Measurements from ENCODE around the gene KLHL40.

The KLHL40 gene

GRCh38 chr3:42698216-42698910 is 13.0 kb downstream of the KLHL40 start:
- Histone ChIP-seq H3K36me3 (replicated peaks in 1 of 2; ENCODE audit: control insufficient read depth in 2 of 2, insufficient read depth in 2 of 2, low read length in 2 of 2) (no peaks in the 10 kb centered on the region), H3K9ac (ENCODE audit: low read depth, low read length, poor library complexity) (no peak overlapping the region), H3K18ac (ENCODE audit: low read length) (no peak overlapping the region), H4K8ac (ENCODE audit: low read depth, low read length) (no peak overlapping the region), H3K27ac (replicated peaks; ENCODE audit: low read length) (no peak overlapping the region), H2BK120ac (ENCODE audit: low read depth, low read length) (no peak overlapping the region), H3K4me2 (ENCODE audit: insufficient read depth, low read length, poor library complexity, severe bottlenecking) (no peak overlapping the region), H2BK5ac (ENCODE audit: low read length) (no peak overlapping the region), H3K9me3 (replicated peaks in 1 of 2; ENCODE audit: control insufficient read depth in 2 of 2, insufficient read depth in 1 of 2, low read depth in 1 of 2, low read length in 2 of 2) (no peaks in the 10 kb centered on the region), H2AFZ (ENCODE audit: low read length) (no peak overlapping the region), H3K14ac (ENCODE audit: low read length) (no peak overlapping the region), H4K91ac (ENCODE audit: low read depth, low read length, poor library complexity) (no peak overlapping the region), H3K79me1 (ENCODE audit: low read depth, low read length) (peaks cover 1% of the 10 kb centered on the region), H2BK15ac (ENCODE audit: low read length) (no peak overlapping the region), H3K27me3 (ENCODE audit: control insufficient read depth in 3 of 3, insufficient read depth in 3 of 3, low read depth in 1 of 3, low read length in 3 of 3) (peaks cover 0 to 41% (median 0%) of the 10 kb centered on the region in 3 experiments), H3K4me1 (ENCODE audit: control insufficient read depth in 2 of 2, insufficient read depth in 1 of 2, low read depth in 1 of 2, low read length in 2 of 2) (peaks cover 0 to 4% of the 10 kb centered on the region in 2 donors), H3K4me3 (ENCODE audit: low read length in 2 of 2) (no peak overlapping the region), H2BK12ac (ENCODE audit: low read length) (no peak overlapping the region), H3K23ac (ENCODE audit: low read depth, low read length, poor library complexity) (no peak overlapping the region), H3K4ac (ENCODE audit: low read length) (no peak overlapping the region), H2AK5ac (ENCODE audit: low read depth, low read length) (no peak overlapping the region)
- no peak for DNase-seq (ENCODE audit: low spot score)
- WGBS, 2 donors (ENCODE audit: extremely low coverage in 2 of 2, insufficient read length in 2 of 2, insufficient replicate concordance in 1 of 2) = no CpG with 5 or more reads among the region's 7 CpGs

GRCh38 chr3:42698911-42699230 is 13.5 kb downstream of the KLHL40 start:
- Histone ChIP-seq H3K4me1 (ENCODE audit: control insufficient read depth in 2 of 2, insufficient read depth in 1 of 2, low read depth in 1 of 2, low read length in 2 of 2) (peaks cover 0 to 4% of the 10 kb centered on the region in 2 donors), H3K23ac (ENCODE audit: low read depth, low read length, poor library complexity) (no peak overlapping the region), H3K36me3 (replicated peaks in 1 of 2; ENCODE audit: control insufficient read depth in 2 of 2, insufficient read depth in 2 of 2, low read length in 2 of 2) (no peaks in the 10 kb centered on the region), H3K4me2 (ENCODE audit: insufficient read depth, low read length, poor library complexity, severe bottlenecking) (no peak overlapping the region), H3K14ac (ENCODE audit: low read length) (no peak overlapping the region), H2AFZ (ENCODE audit: low read length) (no peak overlapping the region), H3K27ac (replicated peaks; ENCODE audit: low read length) (no peak overlapping the region), H3K4ac (ENCODE audit: low read length) (no peak overlapping the region), H3K4me3 (ENCODE audit: low read length in 2 of 2) (no peak overlapping the region), H2AK5ac (ENCODE audit: low read depth, low read length) (no peak overlapping the region), H2BK15ac (ENCODE audit: low read length) (no peak overlapping the region), H2BK5ac (ENCODE audit: low read length) (no peak overlapping the region), H2BK12ac (ENCODE audit: low read length) (no peak overlapping the region), H3K27me3 (ENCODE audit: control insufficient read depth in 3 of 3, insufficient read depth in 3 of 3, low read depth in 1 of 3, low read length in 3 of 3) (peaks cover 0 to 43% (median 0%) of the 10 kb centered on the region in 3 experiments), H2BK120ac (ENCODE audit: low read depth, low read length) (no peak overlapping the region), H4K91ac (ENCODE audit: low read depth, low read length, poor library complexity) (no peak overlapping the region), H3K9me3 (replicated peaks in 1 of 2; ENCODE audit: control insufficient read depth in 2 of 2, insufficient read depth in 1 of 2, low read depth in 1 of 2, low read length in 2 of 2) (no peaks in the 10 kb centered on the region), H3K79me1 (ENCODE audit: low read depth, low read length) (peaks cover 1% of the 10 kb centered on the region), H3K9ac (ENCODE audit: low read depth, low read length, poor library complexity) (no peak overlapping the region), H3K18ac (ENCODE audit: low read length) (peak overlapping the region; percentile 48), H4K8ac (ENCODE audit: low read depth, low read length) (no peak overlapping the region)
- no CpG with 5 or more reads among the region's 9 CpGs for WGBS, 2 donors (ENCODE audit: extremely low coverage in 2 of 2, insufficient read length in 2 of 2, insufficient replicate concordance in 1 of 2)
- DNase-seq (ENCODE audit: low spot score) = no peak

- Histone ChIP-seq H3K27ac (replicated peaks; ENCODE audit: low read length) (no peak overlapping the region), H3K4ac (ENCODE audit: low read length) (no peak overlapping the region), H3K4me3 (ENCODE audit: low read length in 2 of 2) (no peak overlapping the region), H3K9me3 (replicated peaks in 1 of 2; ENCODE audit: control insufficient read depth in 2 of 2, insufficient read depth in 1 of 2, low read depth in 1 of 2, low read length in 2 of 2) (no peaks in the 10 kb centered on the region), H3K79me1 (ENCODE audit: low read depth, low read length) (peaks cover 1% of the 10 kb centered on the region), H3K9ac (ENCODE audit: low read depth, low read length, poor library complexity) (no peak overlapping the region), H2BK12ac (ENCODE audit: low read length) (no peak overlapping the region), H3K27me3 (ENCODE audit: control insufficient read depth in 3 of 3, insufficient read depth in 3 of 3, low read depth in 1 of 3, low read length in 3 of 3) (peaks cover 0 to 43% (median 0%) of the 10 kb centered on the region in 3 experiments), H3K36me3 (replicated peaks in 1 of 2; ENCODE audit: control insufficient read depth in 2 of 2, insufficient read depth in 2 of 2, low read length in 2 of 2) (no peaks in the 10 kb centered on the region), H4K91ac (ENCODE audit: low read depth, low read length, poor library complexity) (no peak overlapping the region), H3K4me1 (ENCODE audit: control insufficient read depth in 2 of 2, insufficient read depth in 1 of 2, low read depth in 1 of 2, low read length in 2 of 2) (peaks cover 0 to 4% of the 10 kb centered on the region in 2 donors), H2BK15ac (ENCODE audit: low read length) (no peak overlapping the region), H4K8ac (ENCODE audit: low read depth, low read length) (no peak overlapping the region), H3K14ac (ENCODE audit: low read length) (no peak overlapping the region), H2AFZ (ENCODE audit: low read length) (no peak overlapping the region), H2BK120ac (ENCODE audit: low read depth, low read length) (no peak overlapping the region), H3K4me2 (ENCODE audit: insufficient read depth, low read length, poor library complexity, severe bottlenecking) (no peak overlapping the region), H3K18ac (ENCODE audit: low read length) (no peak overlapping the region), H3K23ac (ENCODE audit: low read depth, low read length, poor library complexity) (no peak overlapping the region), H2AK5ac (ENCODE audit: low read depth, low read length) (no peak overlapping the region), H2BK5ac (ENCODE audit: low read length) (no peak overlapping the region)
- DNase-seq (ENCODE audit: low spot score) = no peak
- no CpG with 5 or more reads among the region's 10 CpGs for WGBS, 2 donors (ENCODE audit: extremely low coverage in 2 of 2, insufficient read length in 2 of 2, insufficient replicate concordance in 1 of 2)
Observed at GRCh38 chr3:42699511-42699971, 14.2 kb downstream of the KLHL40 start.

GRCh38 chr3:42700366-42701288 is 15.3 kb downstream of the KLHL40 start:
- H4K8ac ChIP-seq (ENCODE audit: low read depth, low read length) = no peak overlapping the region
- H2AK5ac ChIP-seq (ENCODE audit: low read depth, low read length) = no peak overlapping the region
- WGBS, 2 donors (ENCODE audit: extremely low coverage in 2 of 2, insufficient read length in 2 of 2, insufficient replicate concordance in 1 of 2) = no CpG with 5 or more reads among the region's 15 CpGs
- no peak overlapping the region for H3K27ac ChIP-seq (replicated peaks; ENCODE audit: low read length)
- no peaks in the 10 kb centered on the region for H3K9me3 ChIP-seq (replicated peaks in 1 of 2; ENCODE audit: control insufficient read depth in 2 of 2, insufficient read depth in 1 of 2, low read depth in 1 of 2, low read length in 2 of 2)
- no peak for DNase-seq (ENCODE audit: low spot score)
- H3K27me3 ChIP-seq (ENCODE audit: control insufficient read depth in 3 of 3, insufficient read depth in 3 of 3, low read depth in 1 of 3, low read length in 3 of 3) = peaks cover 0 to 47% (median 0%) of the 10 kb centered on the region in 3 experiments
- no peak overlapping the region for H2BK12ac ChIP-seq (ENCODE audit: low read length)
- H3K79me1 ChIP-seq (ENCODE audit: low read depth, low read length) = peaks cover 1% of the 10 kb centered on the region
- H3K18ac ChIP-seq (ENCODE audit: low read length) = no peak overlapping the region
- H3K23ac ChIP-seq (ENCODE audit: low read depth, low read length, poor library complexity) = no peak overlapping the region
- H4K91ac ChIP-seq (ENCODE audit: low read depth, low read length, poor library complexity) = no peak overlapping the region
- no peak overlapping the region for H3K14ac ChIP-seq (ENCODE audit: low read length)
- H3K4me1 ChIP-seq (ENCODE audit: control insufficient read depth in 2 of 2, insufficient read depth in 1 of 2, low read depth in 1 of 2, low read length in 2 of 2) = peaks cover 0 to 4% of the 10 kb centered on the region in 2 donors
- H3K36me3 ChIP-seq (replicated peaks in 1 of 2; ENCODE audit: control insufficient read depth in 2 of 2, insufficient read depth in 2 of 2, low read length in 2 of 2) = no peaks in the 10 kb centered on the region
- no peak overlapping the region for H3K4me3 ChIP-seq (ENCODE audit: low read length in 2 of 2)
- H2BK5ac ChIP-seq (ENCODE audit: low read length) = no peak overlapping the region
- no peak overlapping the region for H2AFZ ChIP-seq (ENCODE audit: low read length)
- H3K4me2 ChIP-seq (ENCODE audit: insufficient read depth, low read length, poor library complexity, severe bottlenecking) = no peak overlapping the region
- H2BK120ac ChIP-seq (ENCODE audit: low read depth, low read length) = no peak overlapping the region
- no peak overlapping the region for H3K9ac ChIP-seq (ENCODE audit: low read depth, low read length, poor library complexity)
- no peak overlapping the region for H3K4ac ChIP-seq (ENCODE audit: low read length)
- no peak overlapping the region for H2BK15ac ChIP-seq (ENCODE audit: low read length)

Measured in neuronal stem cell (in vitro differentiated cells).